HFFc6 (cell line): Measurements from ENCODE around the gene INSYN2A. TPM values are rescaled to one million over a fixed set of nuclear protein-coding genes. Genes with fewer than 3 reads are reported as not detected.

Experiments used
- DNase-seq: peaks from one replicate; pipeline ENCODE4 v3.0.0-alpha.2; 2018
- H3K27ac Mint-ChIP-seq: 2 replicates; pipeline ENCODE4 v1.8.0; 2020; ENCODE audit warnings: mild to moderate bottlenecking, mixed read lengths
- H3K27me3 Mint-ChIP-seq: 2 replicates; pipeline ENCODE4 v1.8.0; 2021; ENCODE audit warnings: mild to moderate bottlenecking, moderate library complexity, mixed read lengths; ENCODE audit not compliant: insufficient read depth
- H3K36me3 Mint-ChIP-seq: 2 replicates; pipeline ENCODE4 v1.8.0; 2021; ENCODE audit warnings: low read depth, mixed read lengths
- H3K4me1 Mint-ChIP-seq: 2 replicates; pipeline ENCODE4 v1.8.0; 2020; ENCODE audit warnings: low read depth, mixed read lengths
- H3K4me3 Mint-ChIP-seq: 2 replicates; pipeline ENCODE4 v1.8.0; 2020; ENCODE audit warnings: mild to moderate bottlenecking, moderate library complexity, mixed read lengths
- H3K9me3 Mint-ChIP-seq: 2 replicates; pipeline ENCODE4 v1.8.0; 2020; ENCODE audit warnings: mild to moderate bottlenecking, mixed read lengths
- CTCF ChIP-seq: fragments of 200-600 bp; sonication (generic); IDR thresholded peaks from 2 replicates; pipeline ENCODE4 v1.5.0; 2021; ENCODE audit warnings: antibody characterized with exemption, mild to moderate bottlenecking
- total RNA-seq, 6 experiments: library from RNA; stranded (reverse); fragmentation: NEBNext Ultra II Directional; extraction: Animal tissue kit (Norgen Biotek cat#: 25700); gene quantifications; 2 replicates in 1 of 6; 3 replicates in 5 of 6; pipeline ENCODE4 v1.2.3, GENCODE V29; 2021

Gene INSYN2A
- total RNA-seq, 6 experiments from 2014 or later, result 0.05 to 0.24 (median 0.20) TPM

- H3K4me1 Mint-ChIP-seq, result no peaks in the 10 kb centered on the region
- H3K27ac Mint-ChIP-seq, result no peak overlapping the region
- TF ChIP-seq CTCF, result no peak
- H3K4me3 Mint-ChIP-seq, result no peak overlapping the region
- no peaks in the 10 kb centered on the region for H3K9me3 Mint-ChIP-seq
- no peak for DNase-seq
- H3K27me3 Mint-ChIP-seq, result no peaks in the 10 kb centered on the region; the same call in 1 of the 2 replicates
- H3K36me3 Mint-ChIP-seq, result peaks cover 19% of the 10 kb centered on the region; the same call in 1 of the 2 replicates
Measured at GRCh38 chr10:127179612-127180250, 16.7 kb downstream of the INSYN2A start.

- no peaks in the 10 kb centered on the region; the same call in 1 of the 2 replicates for H3K27me3 Mint-ChIP-seq
- no peak for TF ChIP-seq CTCF
- no peaks in the 10 kb centered on the region for H3K9me3 Mint-ChIP-seq
- H3K4me3 Mint-ChIP-seq, result no peak overlapping the region
- no peak overlapping the region for H3K27ac Mint-ChIP-seq
- no peak for DNase-seq
- H3K4me1 Mint-ChIP-seq, result no peaks in the 10 kb centered on the region
- peaks cover 10% of the 10 kb centered on the region; the same call in 1 of the 2 replicates for H3K36me3 Mint-ChIP-seq
Measured at GRCh38 chr10:127176649-127177048, 19.7 kb downstream of the INSYN2A start.

- Mint-ChIP-seq H3K36me3 (peaks cover 10% of the 10 kb centered on the region; the same call in 1 of the 2 replicates), H3K4me3 (no peak overlapping the region), H3K9me3 (no peaks in the 10 kb centered on the region), H3K27ac (no peak overlapping the region), H3K27me3 (no peaks in the 10 kb centered on the region; the same call in 1 of the 2 replicates), H3K4me1 (no peaks in the 10 kb centered on the region)
- TF ChIP-seq CTCF, result no peak
- no peak for DNase-seq
Measured at GRCh38 chr10:127175357-127176110, 20.9 kb downstream of the INSYN2A start.

- no peak overlapping the region for H3K4me3 Mint-ChIP-seq
- H3K36me3 Mint-ChIP-seq, result peaks cover 10% of the 10 kb centered on the region; the same call in 1 of the 2 replicates
- no peak overlapping the region for H3K27ac Mint-ChIP-seq
- no peaks in the 10 kb centered on the region for H3K9me3 Mint-ChIP-seq
- H3K4me1 Mint-ChIP-seq, result no peaks in the 10 kb centered on the region
- no peaks in the 10 kb centered on the region; the same call in 1 of the 2 replicates for H3K27me3 Mint-ChIP-seq
- DNase-seq, result no peak
- TF ChIP-seq CTCF, result no peak
Measured at GRCh38 chr10:127174866-127175265, 21.5 kb downstream of the INSYN2A start.

GRCh38 chr10:127168261-127168660 lies 28.1 kb downstream of the INSYN2A start:
- DNase-seq, result no peak
- no peaks in the 10 kb centered on the region; the same call in 1 of the 2 replicates for H3K36me3 Mint-ChIP-seq
- H3K4me3 Mint-ChIP-seq, result no peak overlapping the region
- no peak overlapping the region for H3K27ac Mint-ChIP-seq
- H3K4me1 Mint-ChIP-seq, result peaks cover 6% of the 10 kb centered on the region
- no peak for TF ChIP-seq CTCF
- no peaks in the 10 kb centered on the region for H3K9me3 Mint-ChIP-seq
- H3K27me3 Mint-ChIP-seq, result no peaks in the 10 kb centered on the region; the same call in none of the 2 replicates
